Measurements from ENCODE around the gene NRN1L.

Gene NRN1L

DNA sequence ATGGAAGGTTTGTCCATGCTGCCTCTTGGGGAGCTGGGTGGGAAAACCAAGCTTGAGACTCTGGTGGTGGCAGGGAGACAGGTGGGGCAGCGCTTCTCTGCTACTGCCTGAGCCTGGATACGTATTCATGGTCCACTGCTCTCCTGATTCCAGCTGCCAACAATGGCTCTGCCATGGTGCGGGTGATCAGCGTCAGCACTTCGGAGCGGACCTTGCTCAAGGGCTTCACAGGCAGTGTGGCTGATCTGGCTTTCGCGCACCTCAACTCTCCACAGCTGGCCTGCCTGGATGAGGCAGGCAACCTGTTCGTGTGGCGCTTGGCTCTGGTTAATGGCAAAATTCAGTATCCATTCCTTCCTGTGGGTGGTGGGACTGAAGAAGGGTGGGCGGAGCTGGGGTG is 7.6 kb upstream of the NRN1L start:
- Histone ChIP-seq H3K27me3 (no peaks in the 10 kb centered on the region), H3K27ac (no peak overlapping the region), H3K4me1 (peaks cover 0 to 39% (median 28%) of the 10 kb centered on the region in 4 donors), H3K4me3 (no peak overlapping the region), H3K36me3 (peaks cover 58 to 65% (median 64%) of the 10 kb centered on the region in 3 donors), H3K9me3 (no peaks in the 10 kb centered on the region)
- TF ChIP-seq, protein P1, sequence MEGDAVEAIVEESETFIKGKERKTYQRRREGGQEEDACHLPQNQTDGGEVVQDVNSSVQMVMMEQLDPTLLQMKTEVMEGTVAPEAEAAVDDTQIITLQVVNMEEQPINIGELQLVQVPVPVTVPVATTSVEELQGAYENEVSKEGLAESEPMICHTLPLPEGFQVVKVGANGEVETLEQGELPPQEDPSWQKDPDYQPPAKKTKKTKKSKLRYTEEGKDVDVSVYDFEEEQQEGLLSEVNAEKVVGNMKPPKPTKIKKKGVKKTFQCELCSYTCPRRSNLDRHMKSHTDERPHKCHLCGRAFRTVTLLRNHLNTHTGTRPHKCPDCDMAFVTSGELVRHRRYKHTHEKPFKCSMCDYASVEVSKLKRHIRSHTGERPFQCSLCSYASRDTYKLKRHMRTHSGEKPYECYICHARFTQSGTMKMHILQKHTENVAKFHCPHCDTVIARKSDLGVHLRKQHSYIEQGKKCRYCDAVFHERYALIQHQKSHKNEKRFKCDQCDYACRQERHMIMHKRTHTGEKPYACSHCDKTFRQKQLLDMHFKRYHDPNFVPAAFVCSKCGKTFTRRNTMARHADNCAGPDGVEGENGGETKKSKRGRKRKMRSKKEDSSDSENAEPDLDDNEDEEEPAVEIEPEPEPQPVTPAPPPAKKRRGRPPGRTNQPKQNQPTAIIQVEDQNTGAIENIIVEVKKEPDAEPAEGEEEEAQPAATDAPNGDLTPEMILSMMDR (IDR thresholded peaks at IDR 0.05): no peak
- intact Hi-C loops (cut with DNase I; ENCODE audit: low total_unique reads): no loop called here
- no peak for DNase-seq

DNA sequence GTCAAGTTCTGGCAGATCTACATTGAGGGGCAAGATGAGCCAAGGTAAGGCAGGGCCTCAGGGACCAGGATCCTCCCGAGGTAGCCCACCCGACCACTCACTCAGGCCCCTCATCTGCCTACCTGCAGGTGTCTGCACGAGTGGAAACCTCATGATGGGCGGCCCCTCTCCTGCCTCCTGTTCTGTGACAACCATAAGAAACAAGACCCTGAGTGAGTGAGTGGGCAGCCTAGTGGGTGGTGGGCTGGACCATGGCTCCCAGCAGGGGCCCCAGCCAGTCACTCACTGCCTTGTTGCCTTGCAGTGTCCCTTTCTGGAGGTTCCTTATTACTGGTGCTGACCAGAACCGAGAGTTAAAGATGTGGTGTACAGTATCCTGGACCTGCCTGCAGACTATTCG is 6.5 kb upstream of the NRN1L start:
- Histone ChIP-seq H3K4me1 (peaks cover 0 to 33% (median 23%) of the 10 kb centered on the region in 4 donors), H3K9me3 (no peaks in the 10 kb centered on the region), H3K36me3 (peaks cover 70 to 77% (median 75%) of the 10 kb centered on the region in 3 donors), H3K4me3 (no peak overlapping the region), H3K27me3 (no peaks in the 10 kb centered on the region), H3K27ac (no peak overlapping the region)
- intact Hi-C loops (cut with DNase I; ENCODE audit: low total_unique reads): no loop called here
- TF ChIP-seq, protein P1 (IDR thresholded peaks at IDR 0.05): no peak
- no peak for DNase-seq

DNA sequence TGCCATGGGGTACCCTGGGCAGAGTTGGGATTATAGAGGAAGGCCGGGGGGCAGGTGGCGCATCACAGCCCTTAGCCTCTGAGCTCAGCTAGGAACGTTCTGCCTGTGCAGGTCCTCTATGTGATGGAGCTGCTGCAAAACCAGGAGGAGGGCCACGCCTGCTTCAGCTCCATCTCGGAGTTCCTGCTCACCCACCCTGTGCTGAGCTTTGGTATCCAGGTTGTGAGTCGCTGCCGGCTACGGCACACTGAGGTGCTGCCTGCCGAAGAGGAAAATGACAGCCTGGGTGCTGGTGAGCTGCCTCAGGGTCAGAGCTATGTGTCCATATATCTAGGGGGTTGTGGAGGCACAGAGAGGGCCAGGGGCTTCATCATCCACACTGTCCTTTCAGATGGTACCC is 5.8 kb upstream of the NRN1L start:
- intact Hi-C loops (cut with DNase I; ENCODE audit: low total_unique reads): no loop called here
- peaks cover 74 to 82% (median 81%) of the 10 kb centered on the region in 3 donors for H3K36me3 ChIP-seq
- no peaks in the 10 kb centered on the region for H3K9me3 ChIP-seq
- H3K27ac ChIP-seq: no peak overlapping the region
- peaks cover 0 to 35% (median 20%) of the 10 kb centered on the region in 4 donors for H3K4me1 ChIP-seq
- H3K27me3 ChIP-seq: no peaks in the 10 kb centered on the region
- TF ChIP-seq, protein P1 (IDR thresholded peaks at IDR 0.05): no peak
- H3K4me3 ChIP-seq: no peak overlapping the region
- DNase-seq: no peak

DNA sequence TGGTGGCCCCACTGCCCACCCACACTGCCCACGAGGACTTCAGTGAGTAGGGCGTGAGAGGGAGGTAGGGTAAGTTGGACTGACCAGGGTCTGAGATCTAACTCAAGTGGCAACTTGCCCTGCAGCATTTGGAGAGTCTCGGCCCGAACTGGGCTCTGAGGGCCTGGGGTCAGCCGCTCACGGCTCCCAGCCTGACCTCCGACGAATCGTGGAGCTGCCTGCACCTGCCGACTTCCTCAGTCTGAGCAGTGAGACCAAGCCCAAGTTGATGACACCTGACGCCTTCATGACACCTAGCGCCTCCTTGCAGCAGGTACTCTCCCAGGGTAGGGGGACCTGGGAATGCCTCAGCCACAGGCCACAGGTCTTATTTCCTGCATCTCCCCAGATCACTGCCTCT is 5.2 kb upstream of the NRN1L start:
- Histone ChIP-seq H3K4me1 (peaks cover 0 to 35% (median 20%) of the 10 kb centered on the region in 4 donors), H3K27ac (no peak overlapping the region), H3K9me3 (no peaks in the 10 kb centered on the region), H3K4me3 (no peak overlapping the region), H3K27me3 (no peaks in the 10 kb centered on the region), H3K36me3 (peaks cover 74 to 84% (median 82%) of the 10 kb centered on the region in 3 donors)
- intact Hi-C loops (cut with DNase I; ENCODE audit: low total_unique reads): no loop called here
- TF ChIP-seq, protein P1 (IDR thresholded peaks at IDR 0.05): no peak
- no peak for DNase-seq

DNA sequence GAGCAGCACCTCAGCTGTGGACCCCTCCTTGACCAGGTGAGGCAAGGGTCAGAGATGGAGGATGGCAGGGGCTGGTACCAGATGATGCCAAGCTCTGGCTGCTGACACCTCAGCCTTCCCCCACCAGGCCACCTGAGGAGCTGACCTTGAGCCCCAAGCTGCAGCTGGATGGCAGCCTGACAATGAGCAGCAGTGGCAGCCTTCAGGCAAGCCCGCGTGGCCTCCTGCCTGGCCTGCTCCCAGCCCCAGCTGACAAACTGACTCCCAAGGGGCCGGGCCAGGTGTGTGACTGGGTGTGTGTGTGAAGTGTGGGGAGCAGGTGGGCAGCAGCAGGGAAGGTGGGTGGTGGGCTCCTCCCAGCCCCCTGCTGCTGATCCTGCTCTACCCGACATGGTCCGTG is 4.7 kb upstream of the NRN1L start:
- intact Hi-C loops (cut with DNase I; ENCODE audit: low total_unique reads): loop anchor here (5.0 to 10.0 kb wide), 2 partner anchors 45 to 162 kb away; no protein-coding TSS in a partner anchor
- H3K36me3 ChIP-seq: peaks cover 74 to 84% (median 82%) of the 10 kb centered on the region in 3 donors
- TF ChIP-seq, protein P1 (IDR thresholded peaks at IDR 0.05): no peak

DNA sequence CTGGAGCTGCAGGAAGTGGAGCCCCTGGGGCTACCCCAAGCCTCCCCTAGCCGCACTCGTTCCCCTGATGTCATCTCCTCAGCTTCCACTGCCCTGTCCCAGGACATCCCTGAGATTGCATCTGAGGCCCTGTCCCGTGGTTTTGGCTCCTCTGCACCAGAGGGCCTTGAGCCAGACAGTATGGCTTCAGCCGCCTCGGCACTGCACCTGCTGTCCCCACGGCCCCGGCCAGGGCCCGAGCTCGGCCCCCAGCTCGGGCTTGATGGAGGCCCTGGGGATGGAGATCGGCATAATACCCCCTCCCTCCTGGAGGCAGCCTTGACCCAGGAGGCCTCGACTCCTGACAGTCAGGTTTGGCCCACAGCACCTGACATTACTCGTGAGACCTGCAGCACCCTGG is 4.1 kb upstream of the NRN1L start:
- peaks cover 74 to 86% (median 81%) of the 10 kb centered on the region in 3 donors for H3K36me3 ChIP-seq
- no peak for DNase-seq
- H3K27ac ChIP-seq: no peak overlapping the region
- peaks cover 0 to 33% (median 16%) of the 10 kb centered on the region in 4 donors for H3K4me1 ChIP-seq
- no peaks in the 10 kb centered on the region for H3K9me3 ChIP-seq
- TF ChIP-seq, protein P1 (IDR thresholded peaks at IDR 0.05): no peak
- no peaks in the 10 kb centered on the region for H3K27me3 ChIP-seq
- intact Hi-C loops (cut with DNase I; ENCODE audit: low total_unique reads): loop anchor here (5.0 to 10.0 kb wide), 2 partner anchors 46 to 162 kb away; no protein-coding TSS in a partner anchor
- no peak overlapping the region for H3K4me3 ChIP-seq

More for the DNA sequence above, 4.7 kb upstream of the NRN1L start:
- Histone ChIP-seq H3K27me3 (no peaks in the 10 kb centered on the region), H3K4me3 (no peak overlapping the region), H3K4me1 (peaks cover 0 to 35% (median 18%) of the 10 kb centered on the region in 4 donors), H3K9me3 (no peaks in the 10 kb centered on the region), H3K27ac (no peak overlapping the region)
- DNase-seq: no peak

Measured in tibial artery (tissue), 4 donors.